H1 (cell line): ENCODE measurements around the gene FBXO30. TPM values are rescaled to one million over a fixed set of nuclear protein-coding genes. Genes with fewer than 3 reads are reported as not detected.

ENCODE experiments used
- CBX5 ChIP-seq: fragments of 300-800, 300-1000 bp; sonication (generic); IDR thresholded peaks from 2 replicates; pipeline ENCODE4 v1.7.1; 2016; ENCODE audit warnings: antibody characterized with exemption, low read length, low read depth
- CBX8 ChIP-seq: fragments of 300-800, 300-1000 bp; sonication (generic); IDR thresholded peaks from 2 replicates; pipeline ENCODE4 v1.7.1; 2016; ENCODE audit warnings: low read depth, low read length, borderline replicate concordance
- CTBP2 ChIP-seq: IDR thresholded peaks from 2 replicates; pipeline ENCODE4 v1.7.0; 2011; ENCODE audit warnings: borderline replicate concordance, mild to moderate bottlenecking, moderate library complexity, mixed read lengths, low read length; ENCODE audit not compliant: insufficient read depth, insufficient read length
- GABPA ChIP-seq: IDR thresholded peaks from 2 replicates; pipeline ENCODE4 v1.6.1; 2011; ENCODE audit warnings: mild to moderate bottlenecking, low read length, moderate library complexity, borderline replicate concordance; ENCODE audit not compliant: insufficient read depth
- POLR2A ChIP-seq, 2 experiments: IDR thresholded peaks; 1 replicate in 1 of 2; 2 replicates in 1 of 2; pipeline ENCODE4 v1.6.1; 2011; ENCODE audit warnings: low read depth in 2 of 2, low read length in 2 of 2, mild to moderate bottlenecking in 2 of 2; ENCODE audit errors: control extremely low read depth in 1 of 2
- POU5F1 ChIP-seq: IDR thresholded peaks from 2 replicates; pipeline ENCODE4 v1.6.1; 2011; ENCODE audit warnings: low read depth, mild to moderate bottlenecking, low read length, moderate library complexity
- RFX5 ChIP-seq: IDR thresholded peaks from 2 replicates; pipeline ENCODE4 v1.6.1; 2011; ENCODE audit warnings: low read depth, low read length, improper control_type of control experiment, borderline replicate concordance
- SAP30 ChIP-seq: fragments of 300-600 bp; sonication (generic); IDR thresholded peaks from 2 replicates; pipeline ENCODE4 v1.7.1; 2012; ENCODE audit warnings: low read length, moderate library complexity, mild to moderate bottlenecking, inconsistent platforms; ENCODE audit not compliant: insufficient read depth, insufficient replicate concordance
- SP2 ChIP-seq: IDR thresholded peaks from 2 replicates; pipeline ENCODE4 v1.6.1; 2012; ENCODE audit warnings: mild to moderate bottlenecking, low read length, inconsistent platforms
- TBP ChIP-seq: IDR thresholded peaks from 2 replicates; pipeline ENCODE4 v1.6.1; 2011; ENCODE audit warnings: low read depth, low read length, improper control_type of control experiment
- TCF12 ChIP-seq: IDR thresholded peaks from 2 replicates; pipeline ENCODE4 v1.6.1; 2011; ENCODE audit warnings: low read depth, mild to moderate bottlenecking, low read length
- polyA plus RNA-seq, 7 experiments: library from polyadenylated mRNA; depleted of rRNA in 3 of 7; stranded (reverse) in 5 of 7; unstranded in 2 of 7; fragments of >200 nt in 5 of 7; fragments of 200-250 nt in 2 of 7; gene quantifications; 1 replicate in 5 of 7; 2 replicates in 1 of 7; 4 replicates in 1 of 7; pipeline versions ENCODE4 v1.2.1 to v1.2.3, GENCODE V29; 2011 to 2013; ENCODE audit warnings: missing spikeins in 2 of 7, mixed read lengths in 2 of 7
- total RNA-seq: library from RNA; stranded (reverse); fragmentation: NEBNext Ultra II Directional; extraction: Animal tissue kit (Norgen Biotek cat#: 25700); gene quantifications from 2 replicates; pipeline ENCODE4 v1.2.1, GENCODE V29; 2021
- TF ChIP-seq, protein P1 (sequence below): IDR thresholded peaks from 2 replicates; pipeline ENCODE4 v1.6.1; 2011; ENCODE audit warnings: low read depth, mild to moderate bottlenecking, low read length; ENCODE audit not compliant: insufficient read depth
- TF ChIP-seq, protein P2 (sequence below): IDR thresholded peaks from 2 replicates; pipeline ENCODE4 v1.6.1; 2012; ENCODE audit warnings: inconsistent platforms

FBXO30 gene
- total and polyA plus RNA-seq, 2 of the 8 experiments (the other 6 are each of a cell fraction or from before 2014, with no cell fraction given), result 3.9 to 18.3 TPM

DNA sequence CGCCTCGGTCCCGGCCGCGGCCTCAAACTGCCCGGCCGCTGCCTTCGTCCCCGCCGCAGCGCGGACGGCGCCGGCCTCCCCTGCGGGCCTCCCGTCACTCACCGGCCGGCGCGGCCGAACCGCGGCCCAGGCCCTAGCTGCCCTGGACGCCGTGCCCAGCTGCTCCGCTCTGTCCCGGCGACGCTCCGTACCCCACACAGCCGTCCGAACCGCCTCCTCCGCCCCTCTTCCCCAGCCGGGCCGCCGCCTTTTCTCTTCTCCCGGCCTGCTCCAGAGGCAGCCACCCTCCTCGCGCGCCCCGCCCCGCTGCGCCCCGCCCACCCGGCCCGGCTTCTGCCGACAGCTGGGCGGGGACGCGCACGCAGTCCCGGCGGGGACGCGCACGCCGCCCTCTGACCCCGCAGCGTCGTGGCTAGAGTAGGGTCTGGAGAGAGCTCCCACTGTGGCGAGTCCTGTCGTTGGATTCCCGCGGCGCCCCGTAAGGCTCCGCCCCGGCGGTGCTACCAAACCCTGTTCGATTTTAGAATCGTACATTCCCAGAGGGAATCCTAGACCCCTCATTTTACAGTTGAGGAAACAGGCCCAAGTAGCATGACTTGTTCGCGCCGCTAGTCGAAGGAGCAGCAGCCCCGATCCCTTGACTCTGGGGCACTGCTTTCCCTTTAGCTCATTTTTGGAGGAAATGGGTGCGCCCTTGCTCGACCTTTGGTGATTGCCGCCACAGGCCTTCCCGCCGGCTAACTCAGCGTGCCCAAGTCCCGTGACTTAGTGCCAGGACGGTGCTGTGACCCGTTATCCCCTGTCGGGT is at the start of gene FBXO30 (continued):
- TF ChIP-seq RFX5, result no peak
- peak; percentile 51 to 72 for TF ChIP-seq POLR2A (IDR thresholded peaks at IDR 0.05; ENCODE audit: control extremely low read depth in 1 of 2, low read depth in 2 of 2, low read length in 2 of 2)
- TF ChIP-seq, protein P1, sequence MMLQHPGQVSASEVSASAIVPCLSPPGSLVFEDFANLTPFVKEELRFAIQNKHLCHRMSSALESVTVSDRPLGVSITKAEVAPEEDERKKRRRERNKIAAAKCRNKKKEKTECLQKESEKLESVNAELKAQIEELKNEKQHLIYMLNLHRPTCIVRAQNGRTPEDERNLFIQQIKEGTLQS, result no peak
- TF ChIP-seq SP2, result no peak
- TF ChIP-seq CTBP2, result no peak
- TF ChIP-seq POU5F1, result no peak
- TF ChIP-seq, protein P2, sequence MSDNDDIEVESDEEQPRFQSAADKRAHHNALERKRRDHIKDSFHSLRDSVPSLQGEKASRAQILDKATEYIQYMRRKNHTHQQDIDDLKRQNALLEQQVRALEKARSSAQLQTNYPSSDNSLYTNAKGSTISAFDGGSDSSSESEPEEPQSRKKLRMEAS, result no peak; the same call in none of the 2 replicates
- TF ChIP-seq CBX8, result no peak
- TF ChIP-seq TCF12, result no peak
- no peak for TF ChIP-seq CBX5
- no peak for TF ChIP-seq SAP30
- peak; percentile 62; the same call in 1 of the 2 replicates for TF ChIP-seq TBP
- no peak for TF ChIP-seq GABPA
